ENCODE measurements around the gene MTARC1. TPM values are rescaled to one million over a fixed set of nuclear protein-coding genes. Genes with fewer than 3 reads are reported as not detected.

MTARC1 gene
- total and polyA plus RNA-seq, 2 of the 4 experiments (the other 2 are of a cell fraction), result 0.18 to 0.55 TPM

- H2BK5ac ChIP-seq (ENCODE audit: low read depth, low read length, poor library complexity, severe bottlenecking), result no peak overlapping the region
- peaks cover 1% of the 10 kb centered on the region; the same call in 1 of the 2 replicates for H3K4me1 ChIP-seq (ENCODE audit: control insufficient read depth, insufficient read depth, low read length)
- H3K27me3 ChIP-seq (ENCODE audit: control insufficient read depth, insufficient read depth, low read length), result peaks cover 14% of the 10 kb centered on the region
- H3K18ac ChIP-seq (ENCODE audit: low read depth, low read length), result no peak overlapping the region
- H2AFZ ChIP-seq (replicated peaks; ENCODE audit: low read length, poor library complexity), result no peak overlapping the region
- peaks cover 2% of the 10 kb centered on the region; the same call in 1 of the 2 replicates for H3K9me3 ChIP-seq (ENCODE audit: control insufficient read depth, insufficient read depth, low read length)
- ChIA-PET CTCF (no interaction called here), POLR2A (ENCODE audit: unreplicated experiment) (no interaction called here)
- ATAC-seq (ENCODE audit: low read depth) (no peak), DNase-seq (no peak)
- intact Hi-C loops (cut with micrococcal nuclease) (loop anchor here (10.0 kb wide), 2 partner anchors 153 to 913 kb away; no protein-coding TSS in a partner anchor), in situ Hi-C loops (cut with MboI; ENCODE audit: low sequenced_read_pairs) (loop anchor here (10.0 kb wide), 1 partner anchor 623 kb away; no protein-coding TSS in a partner anchor), dilution Hi-C loops (cut with HindIII; ENCODE audit: low sequenced_read_pairs, unreplicated experiment) (no loop called here)
- H3K4me3 ChIP-seq (ENCODE audit: insufficient read depth, low read depth, low read length), result no peak overlapping the region
- H2BK15ac ChIP-seq (ENCODE audit: low read depth, low read length), result no peak overlapping the region
- no peak overlapping the region for H2BK120ac ChIP-seq (ENCODE audit: low read depth, low read length)
- H3K14ac ChIP-seq (replicated peaks; ENCODE audit: low read depth, low read length), result no peak overlapping the region
- H4K5ac ChIP-seq (ENCODE audit: low read depth, low read length), result no peak overlapping the region
- H4K20me1 ChIP-seq (ENCODE audit: insufficient read depth, low read length), result no peaks in the 10 kb centered on the region
- H2AK9ac ChIP-seq (replicated peaks; ENCODE audit: low read depth, low read length, poor library complexity), result no peak overlapping the region
- H3K4ac ChIP-seq (ENCODE audit: low read depth, low read length), result no peak overlapping the region
- H3K23ac ChIP-seq (ENCODE audit: low read depth, low read length), result no peak overlapping the region
- H3K56ac ChIP-seq (ENCODE audit: extremely low read depth, insufficient read depth, low read length), result no peak overlapping the region
- no peak overlapping the region for H3K9ac ChIP-seq (ENCODE audit: low read depth, low read length)
- no peaks in the 10 kb centered on the region for H3K36me3 ChIP-seq (ENCODE audit: control insufficient read depth, insufficient read depth, low read length)
- no peak overlapping the region for H2BK20ac ChIP-seq (ENCODE audit: low read depth, low read length)
- H3K9me1 ChIP-seq (ENCODE audit: insufficient read depth, low read length), result no peaks in the 10 kb centered on the region
- H3K4me2 ChIP-seq (ENCODE audit: low read depth, low read length), result no peak overlapping the region
- no peak overlapping the region for H4K91ac ChIP-seq (ENCODE audit: insufficient read depth, low read depth, low read length)
- no peaks in the 10 kb centered on the region for H3K79me1 ChIP-seq (ENCODE audit: low read depth in 1 of 2, low read length in 2 of 2)
- H3K27ac ChIP-seq (ENCODE audit: insufficient read depth, low read length), result no peak overlapping the region
- BruUV-seq (replicated peaks), result no TSS peak
- peak overlapping the region; percentile 14; the same call in 1 of the 2 replicates for H2AK5ac ChIP-seq (ENCODE audit: low read depth, low read length)
- H4K8ac ChIP-seq (ENCODE audit: low read depth in 2 of 2, low read length in 2 of 2), result no peak overlapping the region
- WGBS, 2 experiments (ENCODE audit: extremely low coverage in 2 of 2, insufficient read length in 1 of 2), result no CpG with 5 or more reads among the region's 5 CpGs
- TF ChIP-seq CTCF (conservative IDR thresholded peaks at IDR 0.05; ENCODE audit: low read depth, low read length) (no peak), CEBPB (IDR thresholded peaks at IDR 0.05; ENCODE audit: low read depth, low read length) (no peak), POLR2A (IDR thresholded peaks at IDR 0.05; ENCODE audit: low read depth, low read length) (no peak), RFX5 (IDR thresholded peaks at IDR 0.05; ENCODE audit: low read depth, low read length) (no peak), MAFK (IDR thresholded peaks at IDR 0.05; ENCODE audit: low read depth, low read length) (no peak), CHD1 (IDR thresholded peaks at IDR 0.05; ENCODE audit: low read depth, low read length) (no peak), SMC3 (IDR thresholded peaks at IDR 0.05; ENCODE audit: low read depth, low read length) (no peak), MAZ (IDR thresholded peaks at IDR 0.05; ENCODE audit: borderline replicate concordance, low read depth, low read length) (no peak), ELK1 (IDR thresholded peaks at IDR 0.05; ENCODE audit: borderline replicate concordance, low read depth, low read length) (no peak), RAD21 (IDR thresholded peaks at IDR 0.05; ENCODE audit: low read length) (no peak), RCOR1 (IDR thresholded peaks at IDR 0.05; ENCODE audit: insufficient replicate concordance, low read length) (no peak), MXI1 (IDR thresholded peaks at IDR 0.05; ENCODE audit: borderline replicate concordance, low read depth, low read length) (no peak), NFE2L2 (IDR thresholded peaks at IDR 0.05; ENCODE audit: low read depth, low read length) (no peak), BHLHE40 (IDR thresholded peaks at IDR 0.05; ENCODE audit: low read depth, low read length) (no peak), FOS (IDR thresholded peaks at IDR 0.05; ENCODE audit: low read depth, low read length) (no peak), USF2 (IDR thresholded peaks at IDR 0.05; ENCODE audit: low read depth, low read length) (no peak)
Measured at GRCh38 chr1:220811695-220812094, 25.0 kb downstream of the MTARC1 start.

Measured in IMR-90 (cell line).